ENCODE measurements around the gene TEDDM1. TPM values are rescaled to one million over a fixed set of nuclear protein-coding genes. Genes with fewer than 3 reads are reported as not detected.
A peak's percentile ranks its signal among the peaks of the same experiment; 100 is the strongest.
"Not testable (repeated sequence)": the region's sequence is repeated elsewhere in the genome, so short reads cannot be mapped to it uniquely, and the experiment has no call there.

TEDDM1 gene
- polyA plus RNA-seq, 1 donor, result not detected

- DNase-seq, result no peak
Measured at GRCh38 chr1:182380199-182380598, 20.3 kb downstream of the TEDDM1 start.

DNA sequence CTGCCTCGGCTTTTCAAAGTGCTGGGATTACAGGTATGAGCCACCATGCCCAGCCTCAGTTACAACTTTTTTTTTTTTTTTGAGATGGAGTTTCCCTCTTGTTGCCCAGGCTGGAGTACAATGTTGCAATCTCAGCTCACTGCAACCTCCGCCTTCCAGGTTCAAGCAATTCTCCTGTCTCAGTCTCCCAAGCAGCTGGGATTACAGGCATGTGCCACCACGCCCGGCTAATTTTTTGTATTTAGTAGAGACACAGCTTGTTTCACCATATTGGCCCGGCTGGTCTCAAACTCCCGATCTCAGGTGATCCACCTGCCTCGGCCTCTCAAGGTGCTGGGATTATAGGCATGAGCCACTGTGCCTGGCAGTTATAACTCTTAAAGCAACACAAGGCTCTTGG is 20.7 kb downstream of the TEDDM1 start:
- not testable (repeated sequence) for DNase-seq

DNA sequence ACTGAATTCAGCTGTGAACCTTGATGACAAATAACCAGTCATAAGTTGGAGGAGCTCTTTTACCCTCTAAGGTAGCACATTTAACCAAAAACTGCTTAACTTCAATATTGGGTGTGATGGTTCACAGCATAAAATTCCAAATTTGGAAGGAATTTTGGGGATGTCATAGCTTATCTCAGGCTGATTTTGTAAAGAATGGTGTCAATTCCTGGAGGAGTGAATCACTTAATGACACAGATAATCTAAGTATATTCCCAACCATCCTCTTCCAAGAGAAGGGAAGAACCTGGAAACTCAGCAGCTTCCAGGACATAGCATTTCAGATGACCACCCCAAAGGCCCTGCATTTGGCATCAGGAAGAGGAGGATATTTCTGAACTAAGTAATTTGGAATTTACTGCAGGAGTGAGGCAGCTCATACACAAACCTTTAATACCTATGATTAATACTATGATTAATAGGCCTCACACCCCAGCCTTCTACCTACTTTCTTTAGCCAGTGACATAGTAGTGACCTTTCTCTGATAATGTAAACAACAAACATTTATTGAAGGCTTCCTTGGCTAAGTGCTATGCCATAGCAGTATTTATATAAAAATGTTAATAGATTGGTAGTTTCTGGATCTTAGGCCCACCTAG is 23.4 kb downstream of the TEDDM1 start:
- DNase-seq, result no peak

DNA sequence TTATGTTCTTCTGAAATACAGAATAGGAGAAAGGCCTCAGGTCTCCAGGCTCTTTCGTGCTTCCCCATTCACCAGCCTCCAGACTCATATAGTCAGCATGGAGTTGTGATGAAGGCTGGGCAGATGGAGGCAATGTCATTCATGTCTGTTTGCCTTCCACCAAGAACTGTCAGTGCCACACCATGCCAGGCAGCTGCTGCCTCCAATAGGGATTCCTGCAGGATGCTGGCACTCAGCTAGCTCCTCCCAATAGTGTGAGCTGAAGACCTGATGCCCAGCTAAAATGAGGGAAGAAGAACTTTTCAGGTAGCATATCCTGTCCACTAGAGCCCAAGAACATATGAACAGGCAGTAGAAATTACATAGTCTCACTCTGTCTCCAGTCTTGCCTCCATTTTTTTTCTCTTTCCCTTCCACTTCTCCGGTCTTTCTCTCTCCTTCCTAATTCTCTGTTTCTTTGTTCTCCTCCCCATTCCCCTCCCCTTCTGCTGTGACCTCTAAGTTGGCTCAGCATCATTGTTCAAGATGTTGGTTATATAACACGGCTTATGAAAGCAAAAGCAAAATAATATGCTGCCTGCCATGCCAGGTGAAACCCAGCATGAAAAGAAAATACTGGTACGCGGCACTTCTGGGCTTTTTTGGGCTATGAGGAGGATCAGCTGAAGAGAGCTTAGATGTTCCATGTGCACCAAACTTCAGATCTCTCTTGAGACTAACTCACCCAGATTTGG is 26.2 kb downstream of the TEDDM1 start:
- no peak for DNase-seq

DNA sequence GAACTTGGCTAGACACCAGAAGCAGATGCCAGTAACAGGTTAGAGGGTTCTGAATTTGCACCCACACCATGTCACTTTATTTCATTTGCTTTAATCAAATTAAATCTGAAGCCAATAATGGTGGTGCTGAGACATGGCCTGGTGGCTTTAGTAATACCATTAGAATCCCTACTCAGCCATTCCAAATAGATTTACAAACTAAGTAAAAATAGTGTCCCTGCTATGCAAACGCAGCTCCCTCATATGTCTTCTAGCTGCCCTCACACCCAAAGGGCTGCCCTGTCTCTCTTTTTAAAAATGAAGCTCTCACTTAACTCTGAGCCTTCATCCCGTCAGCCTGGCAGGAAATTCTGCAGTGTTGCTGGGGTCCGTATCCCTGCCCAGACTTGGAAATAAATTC is 29.9 kb downstream of the TEDDM1 start:
- DNase-seq, result no peak

DNA sequence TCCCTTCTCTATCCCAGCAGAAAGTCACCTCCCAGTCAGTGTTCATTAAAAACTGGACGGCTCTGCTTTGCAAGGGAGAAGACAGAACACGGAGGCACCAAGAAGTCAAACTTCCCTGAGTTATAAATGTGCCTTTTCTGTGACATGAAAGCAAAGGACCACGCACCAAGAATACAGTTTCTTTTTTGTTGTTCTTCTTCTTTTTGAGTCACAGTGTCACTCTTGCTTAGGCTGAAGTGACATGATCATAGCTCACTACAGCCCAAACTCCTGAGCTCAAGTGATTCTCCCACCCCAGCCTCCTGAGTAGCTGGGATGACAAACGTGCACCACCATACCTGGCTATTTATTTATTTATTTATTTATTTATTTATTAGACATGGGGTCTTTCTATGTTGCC is 31.6 kb downstream of the TEDDM1 start:
- DNase-seq, result no peak

DNA sequence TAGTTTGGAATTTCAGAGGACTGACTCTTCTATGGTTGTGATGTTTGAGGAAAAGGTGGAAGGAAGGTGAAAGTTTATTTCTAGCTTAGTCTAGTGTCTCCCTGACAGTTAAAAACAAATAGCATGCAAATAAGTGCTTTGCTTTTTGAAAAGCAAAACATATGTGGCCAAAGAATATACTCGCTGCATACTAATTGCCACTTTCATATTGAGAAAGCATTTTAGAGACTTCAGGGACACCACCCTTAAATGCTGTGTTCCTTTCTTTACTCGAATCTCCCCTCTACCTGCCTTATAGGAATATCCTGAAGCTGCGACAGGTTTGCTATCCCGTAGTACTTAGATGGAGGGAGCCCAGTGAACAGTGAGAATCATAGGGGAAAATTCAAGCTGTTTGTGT is 32.1 kb downstream of the TEDDM1 start:
- DNase-seq, result no peak

DNA sequence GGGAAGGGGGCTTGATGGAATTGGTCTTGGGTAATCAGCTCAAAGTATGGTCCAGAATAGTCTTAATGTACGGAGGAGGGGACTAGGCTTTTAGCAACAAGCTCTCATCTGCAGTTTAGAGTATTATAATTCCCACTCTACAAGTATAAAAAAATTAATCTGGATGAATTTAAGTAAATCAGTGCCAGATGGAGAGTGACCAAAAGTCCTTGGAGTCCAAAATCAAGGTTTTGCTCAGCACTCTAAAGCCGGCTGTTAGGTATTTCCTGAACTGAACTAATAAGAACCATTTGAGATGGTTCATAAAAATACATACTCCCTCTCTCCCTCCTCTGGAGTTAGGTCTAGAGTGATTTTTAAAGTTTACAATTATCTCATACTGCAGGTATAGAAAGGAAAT is 32.5 kb downstream of the TEDDM1 start:
- DNase-seq, result peak; percentile 55

DNA sequence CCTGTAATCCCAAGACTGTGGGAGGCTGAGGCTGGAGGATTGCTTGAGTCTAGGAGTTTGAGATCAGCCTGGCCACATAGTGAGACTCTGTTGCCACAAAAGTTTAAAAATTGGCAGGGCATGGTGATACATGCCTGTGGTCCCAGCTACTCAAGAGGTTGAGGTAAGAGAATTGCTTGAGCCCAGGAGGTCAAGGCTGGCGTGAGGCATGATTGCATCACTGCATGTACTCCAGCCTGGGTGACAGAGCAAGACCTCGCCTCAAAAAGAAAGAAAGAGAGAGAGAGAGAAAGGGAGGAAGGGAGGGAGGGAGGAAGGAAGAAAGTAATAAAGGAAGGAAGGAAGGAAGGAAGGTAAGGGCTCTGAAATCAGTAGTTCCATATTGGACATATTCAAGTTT is 33.9 kb downstream of the TEDDM1 start:
- no peak for DNase-seq

- DNase-seq, result no peak
Measured at GRCh38 chr1:182359645-182360044, 40.8 kb downstream of the TEDDM1 start.

DNA sequence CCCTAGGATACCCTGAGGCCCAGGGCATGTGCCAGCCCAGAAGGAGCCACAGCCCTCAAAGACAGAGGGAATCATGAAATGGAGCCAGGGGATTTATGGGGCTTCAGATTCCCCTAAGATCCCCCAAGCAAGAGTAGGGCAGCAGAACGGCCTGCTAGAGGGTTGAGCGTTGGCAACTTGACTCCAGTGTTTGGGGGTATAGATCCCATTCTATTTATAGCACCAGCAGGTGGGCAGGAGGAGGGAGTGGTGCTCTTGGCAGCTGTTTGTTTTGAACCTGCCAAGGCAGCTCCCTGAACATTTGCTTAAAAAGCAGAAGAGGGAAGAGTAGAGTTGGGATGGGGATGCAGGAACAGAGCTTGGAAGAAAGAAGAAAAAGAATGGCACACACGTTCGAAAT is 42.6 kb downstream of the TEDDM1 start:
- DNase-seq, result no peak

GRCh38 chr1:182357171-182357570 is 43.3 kb downstream of the TEDDM1 start:
- DNase-seq, result no peak

GRCh38 chr1:182355723-182356098 is 44.8 kb downstream of the TEDDM1 start:
- DNase-seq, result no peak

DNA sequence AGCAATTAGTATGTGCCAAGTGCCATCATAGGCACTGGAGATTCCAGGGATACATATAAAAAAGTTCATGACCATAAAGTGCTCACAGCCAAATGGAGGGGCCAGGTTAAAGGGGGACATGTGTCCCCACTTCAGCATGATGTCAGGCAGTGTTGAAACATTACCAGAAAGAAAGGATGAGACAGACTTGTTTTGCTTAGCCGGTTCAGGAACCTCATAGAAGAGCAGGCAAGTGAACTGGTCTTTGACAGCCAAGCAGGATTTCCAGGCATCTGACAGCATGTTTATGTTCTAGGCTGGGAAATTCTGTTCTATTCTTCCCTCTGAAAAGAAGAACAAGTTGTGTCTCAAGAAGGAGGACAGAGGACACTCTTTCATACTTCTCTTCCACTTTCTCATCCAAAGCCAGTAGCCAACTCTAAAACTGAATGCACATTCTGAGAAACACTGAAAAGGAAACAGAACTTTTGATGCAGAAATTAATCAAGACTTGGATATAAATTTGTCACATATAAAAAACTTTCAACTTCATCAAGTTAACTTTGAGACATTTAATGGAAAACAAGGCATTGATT is 48.6 kb downstream of the TEDDM1 start:
- DNase-seq, result no peak

DNA sequence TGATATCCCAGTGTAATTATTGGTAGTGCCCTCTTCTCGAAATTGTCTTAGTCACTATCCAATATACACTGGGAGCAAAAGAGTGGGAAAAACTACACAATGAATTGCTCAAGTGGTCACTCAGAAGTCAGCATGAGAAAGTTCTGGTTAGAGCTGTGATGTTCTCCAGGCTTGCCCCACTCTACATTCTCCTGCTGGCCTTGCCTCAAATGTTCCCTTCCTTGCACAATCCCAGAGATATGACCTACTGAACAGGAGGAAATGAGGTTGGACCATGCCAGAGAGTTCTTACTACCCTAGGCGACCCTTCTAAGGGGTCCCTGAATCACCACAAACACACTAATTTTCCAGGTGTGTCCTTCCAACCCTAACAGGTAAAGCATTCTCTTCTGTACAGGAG is 49.6 kb downstream of the TEDDM1 start:
- DNase-seq, result no peak

DNA sequence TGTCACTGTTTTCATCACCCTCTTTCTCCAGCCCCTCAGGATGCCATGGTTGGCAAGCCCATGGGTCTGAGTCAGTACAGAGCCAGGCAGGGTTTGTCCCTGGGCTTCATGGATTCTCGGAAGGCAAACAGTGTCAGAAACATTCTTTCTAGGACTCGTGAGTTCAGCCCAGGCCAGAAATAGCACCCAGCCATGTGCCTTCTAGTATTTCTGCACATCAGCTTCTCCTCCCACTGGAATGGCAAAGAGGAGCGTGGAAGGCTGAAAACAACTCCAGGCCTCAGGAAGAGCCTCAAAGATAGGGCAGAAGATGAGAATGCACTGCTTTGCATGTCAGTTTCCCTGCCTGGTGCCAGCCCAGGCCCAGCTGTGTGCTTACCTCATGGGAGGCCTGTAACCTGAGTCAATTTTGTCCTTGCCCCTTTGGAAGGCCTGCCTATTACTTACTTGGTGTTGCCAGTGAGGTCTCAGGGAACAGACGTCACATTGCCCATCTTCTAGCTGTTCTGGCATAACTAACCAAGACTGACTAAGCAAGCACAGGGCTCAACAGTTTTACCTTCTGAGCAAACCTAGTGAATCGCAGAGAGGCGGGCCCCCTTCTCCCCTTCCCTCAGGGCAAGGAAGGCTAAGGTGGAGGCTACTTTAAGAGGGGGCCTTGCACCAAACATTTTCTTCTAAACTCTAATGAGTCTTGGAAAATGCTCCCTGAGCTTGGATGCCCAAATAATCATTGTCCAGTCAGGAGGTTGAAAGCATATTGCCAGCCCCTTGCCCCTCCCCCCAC is 51.3 kb downstream of the TEDDM1 start:
- no peak for DNase-seq

Other genes with a start within 250 kb of the TEDDM1 start
- 356 TPM for gene GLUL, start 8.9 kb downstream of the TEDDM1 start, polyA plus RNA-seq (ENCODE audit: insufficient read length)
- not detected for gene RGSL1, start 49.5 kb upstream of the TEDDM1 start, polyA plus RNA-seq (ENCODE audit: insufficient read length)
- 3.3 TPM for gene RNASEL, start 188.6 kb upstream of the TEDDM1 start, polyA plus RNA-seq (ENCODE audit: insufficient read length)
- 8.7 TPM for gene RGS16, start 203.7 kb upstream of the TEDDM1 start, polyA plus RNA-seq (ENCODE audit: insufficient read length)

Measured in hindlimb muscle (tissue), 1 donor.